ENCODE results near the gene VARS1.

VARS1 gene

GRCh38 chr6:31775633-31776484, 19.7 kb downstream of the VARS1 start:
- in situ Hi-C loops (cut with MboI; ENCODE audit: low sequenced_read_pairs): no loop called here

- in situ Hi-C loops (cut with MboI; ENCODE audit: low sequenced_read_pairs): no loop called here
Measured at GRCh38 chr6:31775184-31775583, 20.4 kb downstream of the VARS1 start.

GRCh38 chr6:31771992-31772358, 23.6 kb downstream of the VARS1 start:
- in situ Hi-C loops (cut with MboI; ENCODE audit: low sequenced_read_pairs): no loop called here

GRCh38 chr6:31770860-31771259, 24.7 kb downstream of the VARS1 start:
- in situ Hi-C loops (cut with MboI; ENCODE audit: low sequenced_read_pairs): no loop called here

GRCh38 chr6:31769684-31770371, 25.7 kb downstream of the VARS1 start:
- in situ Hi-C loops (cut with MboI; ENCODE audit: low sequenced_read_pairs): loop anchor here (10.0 kb wide), 1 partner anchor 85 kb away; the partner anchor contains the start of gene LY6G5C

GRCh38 chr6:31768363-31769257, 26.9 kb downstream of the VARS1 start:
- in situ Hi-C loops (cut with MboI; ENCODE audit: low sequenced_read_pairs): loop anchor here (10.0 kb wide), 1 partner anchor 84 kb away; the partner anchor contains the start of gene LY6G5C

- in situ Hi-C loops (cut with MboI; ENCODE audit: low sequenced_read_pairs): loop anchor here (10.0 kb wide), 1 partner anchor 82 kb away; the partner anchor contains the start of gene LY6G5C
Measured at GRCh38 chr6:31767096-31767645, 28.4 kb downstream of the VARS1 start.

- in situ Hi-C loops (cut with MboI; ENCODE audit: low sequenced_read_pairs): loop anchor here (10.0 kb wide), 1 partner anchor 81 kb away; the partner anchor contains the start of gene LY6G5C
Measured at GRCh38 chr6:31765910-31766794, 29.4 kb downstream of the VARS1 start.

GRCh38 chr6:31765559-31765909, 30.0 kb downstream of the VARS1 start:
- in situ Hi-C loops (cut with MboI; ENCODE audit: low sequenced_read_pairs): loop anchor here (10.0 kb wide), 1 partner anchor 81 kb away; the partner anchor contains the start of gene LY6G5C

GRCh38 chr6:31764198-31764597, 31.4 kb downstream of the VARS1 start:
- in situ Hi-C loops (cut with MboI; ENCODE audit: low sequenced_read_pairs): loop anchor here (10.0 kb wide), 1 partner anchor 79 kb away; the partner anchor contains the start of gene LY6G5C

- in situ Hi-C loops (cut with MboI; ENCODE audit: low sequenced_read_pairs): loop anchor here (10.0 kb wide), 1 partner anchor 79 kb away; the partner anchor contains the start of gene LY6G5C
Measured at GRCh38 chr6:31763619-31763940, 32.0 kb downstream of the VARS1 start.

- in situ Hi-C loops (cut with MboI; ENCODE audit: low sequenced_read_pairs): loop anchor here (10.0 kb wide), 1 partner anchor 78 kb away; the partner anchor contains the start of gene LY6G5C
Measured at GRCh38 chr6:31762878-31763618, 32.5 kb downstream of the VARS1 start.

- in situ Hi-C loops (cut with MboI; ENCODE audit: low sequenced_read_pairs): loop anchor here (10.0 kb wide), 1 partner anchor 78 kb away; the partner anchor contains the start of gene LY6G5C
Measured at GRCh38 chr6:31762356-31762755, 33.2 kb downstream of the VARS1 start, which contains the start of gene SAPCD1. SAPCD1 (plus strand) TSS chr6:31762656; CDS start chr6:31763055, 399 bp downstream.

- in situ Hi-C loops (cut with MboI; ENCODE audit: low sequenced_read_pairs): loop anchor here (10.0 kb wide), 1 partner anchor 77 kb away; the partner anchor contains the start of gene LY6G5C
Measured at GRCh38 chr6:31761343-31761742, 34.2 kb downstream of the VARS1 start.

- in situ Hi-C loops (cut with MboI; ENCODE audit: low sequenced_read_pairs): loop anchor here (10.0 kb wide), 1 partner anchor 76 kb away; the partner anchor contains the start of gene LY6G5C
Measured at GRCh38 chr6:31760790-31761189, 34.8 kb downstream of the VARS1 start.

GRCh38 chr6:31758281-31758680, 37.3 kb downstream of the VARS1 start:
- in situ Hi-C loops (cut with MboI; ENCODE audit: low sequenced_read_pairs): no loop called here

- in situ Hi-C loops (cut with MboI; ENCODE audit: low sequenced_read_pairs): no loop called here
Measured at GRCh38 chr6:31752739-31753319, 42.7 kb downstream of the VARS1 start.

GRCh38 chr6:31750411-31751022, 45.0 kb downstream of the VARS1 start:
- in situ Hi-C loops (cut with MboI; ENCODE audit: low sequenced_read_pairs): no loop called here
